Kidney (tissue), 14 donors: ENCODE data around the gene KMT2C. TPM values are rescaled to one million over a fixed set of nuclear protein-coding genes. Genes with fewer than 3 reads are reported as not detected.
A peak's percentile ranks its signal among the peaks of the same experiment; 100 is the strongest.
"Not testable (repeated sequence)": the region's sequence is repeated elsewhere in the genome, so short reads cannot be mapped to it uniquely, and the experiment has no call there.

Experiments used
- DNase-seq, 5 donors: peaks; one replicate each; pipeline ENCODE4 v3.0.0-alpha.2; 2013 to 2020
- FAIRE-seq: peaks from 2 replicates; lab custom pipeline; 2012; peaks lifted over from hg19 to GRCh38; lab: Jason Lieb, UNC
- H3K27ac ChIP-seq, 2 donors: one replicate each; pipeline ENCODE4 v1.7.0; 2013; ENCODE audit warnings: low read depth in 2 of 2, low read length in 2 of 2, inconsistent platforms in 1 of 2
- H3K27me3 ChIP-seq: one replicate; pipeline ENCODE4 v1.7.1; 2013; ENCODE audit warnings: low read length, inconsistent platforms; ENCODE audit not compliant: control insufficient read depth, insufficient read depth
- H3K36me3 ChIP-seq, 3 donors: one replicate each; pipeline versions ENCODE4 v1.7.0 to v1.7.1; 2013; ENCODE audit warnings: low read length in 3 of 3, control low read depth in 1 of 3, inconsistent platforms in 1 of 3; ENCODE audit not compliant: insufficient read depth in 3 of 3, control insufficient read depth in 2 of 3
- H3K4me1 ChIP-seq, 3 donors: one replicate each; pipeline versions ENCODE4 v1.7.0 to v1.7.1; 2013; ENCODE audit warnings: low read length in 3 of 3, inconsistent platforms in 1 of 3, low read depth in 1 of 3; ENCODE audit not compliant: control insufficient read depth in 2 of 3, insufficient read depth in 2 of 3
- H3K4me3 ChIP-seq, 3 donors: one replicate each; pipeline versions ENCODE4 v1.7.0 to v1.8.1; 2013; ENCODE audit warnings: low read length in 3 of 3, control low read depth in 1 of 3, inconsistent platforms in 1 of 3
- H3K9ac ChIP-seq, 3 donors: one replicate each; pipeline versions ENCODE4 v1.7.0 to v1.7.1; 2013; ENCODE audit warnings: low read length in 3 of 3, control low read depth in 1 of 3, inconsistent platforms in 1 of 3
- H3K9me3 ChIP-seq, 3 donors: one replicate each; pipeline versions ENCODE4 v1.7.0 to v1.7.1; 2013; ENCODE audit warnings: low read length in 3 of 3, control low read depth in 1 of 3, inconsistent platforms in 1 of 3; ENCODE audit not compliant: control insufficient read depth in 2 of 3, insufficient read depth in 1 of 3
- CTCF ChIP-seq: IDR thresholded peaks from 3 replicates; pipeline ENCODE4 v1.5.1; 2012; ENCODE audit warnings: mild to moderate bottlenecking, moderate library complexity, borderline replicate concordance; ENCODE audit not compliant: insufficient read depth; ENCODE audit errors: extremely low read depth
- intact Hi-C: fragments of 100-400 bp; cut with DNase I; formaldehyde crosslinking; loops from one replicate; pipeline ENCODE4 v1.11.1; 2022
- polyA plus RNA-seq: library from polyadenylated mRNA; stranded (reverse); fragments of 350-450 nt; fragmentation: Illumina TruSeq; extraction: RNeasy Lipid Tissue Mini Kit (QIAGEN cat#74804); gene quantifications from one replicate; pipeline ENCODE4 v1.2.3, GENCODE V29; 2014; ENCODE audit warnings: low read depth, low replicate concordance; ENCODE audit not compliant: insufficient read depth
- total RNA-seq: library from RNA; stranded (reverse); fragmentation: NEBNext Ultra II Directional; extraction: Animal tissue kit (Norgen Biotek cat#: 25700); gene quantifications from one replicate; pipeline ENCODE4 v1.2.1, GENCODE V29; 2021
- donor health status: control.
- donor health status: control.
- donor health status: control.
- donor health status: control.
- donor health status: control.
- donor health status: DM: yes; HTN: yes; CAD: no.
- donor health status: Normal renal cell carcinoma (clear cell type).

KMT2C gene
- total and polyA plus RNA-seq, 2 donors from 2014 or later: 4.8 to 102 TPM

- intact Hi-C loops, H3K27ac ChIP-seq, H3K4me3 ChIP-seq: not testable (repeated sequence)
Measured at GRCh38 chr7:152470251-152471022, 34.6 kb upstream of the KMT2C start.

GRCh38 chr7:152469576-152469975 is 33.8 kb upstream of the KMT2C start:
- H3K27me3 ChIP-seq, H3K9me3 ChIP-seq, H3K36me3 ChIP-seq, FAIRE-seq, intact Hi-C loops, H3K27ac ChIP-seq, H3K4me3 ChIP-seq, H3K9ac ChIP-seq, H3K4me1 ChIP-seq, DNase-seq: not testable (repeated sequence)

More at GRCh38 chr7:152470251-152471022, 34.6 kb upstream of the KMT2C start:
- H3K9me3 ChIP-seq, H3K4me1 ChIP-seq, FAIRE-seq, H3K9ac ChIP-seq, DNase-seq, H3K27me3 ChIP-seq, H3K36me3 ChIP-seq: not testable (repeated sequence)

GRCh38 chr7:152467225-152467624 is 31.4 kb upstream of the KMT2C start:
- Histone ChIP-seq H3K4me3 (no peak overlapping the region), H3K9me3 (no peaks in the 10 kb centered on the region), H3K36me3 (no peaks in the 10 kb centered on the region), H3K27ac (no peak overlapping the region), H3K4me1 (peaks cover 0 to 3% (median 0%) of the 10 kb centered on the region in 3 donors), H3K9ac (no peak overlapping the region), H3K27me3 (no peaks in the 10 kb centered on the region)
- FAIRE-seq (no peak), DNase-seq (no peak)
- intact Hi-C loops: no loop called here
- TF ChIP-seq CTCF: no peak

GRCh38 chr7:152465119-152465387 is 29.2 kb upstream of the KMT2C start:
- H3K4me1 ChIP-seq: peaks cover 0 to 3% (median 0%) of the 10 kb centered on the region in 3 donors
- no peak for DNase-seq
- TF ChIP-seq CTCF: no peak
- peak overlapping the region; percentile 52 to 80 (median 71) for H3K9ac ChIP-seq
- no peaks in the 10 kb centered on the region for H3K36me3 ChIP-seq
- intact Hi-C loops: no loop called here
- H3K9me3 ChIP-seq: no peaks in the 10 kb centered on the region
- H3K4me3 ChIP-seq: peak overlapping the region; percentile 74 to 89 (median 86)
- peak overlapping the region; percentile 97 to 98 for H3K27ac ChIP-seq
- no peak for FAIRE-seq
- no peaks in the 10 kb centered on the region for H3K27me3 ChIP-seq
